ENCODE results near the gene ELF1. TPM values are rescaled to one million over a fixed set of nuclear protein-coding genes. Genes with fewer than 3 reads are reported as not detected.
A peak's percentile ranks its signal among the peaks of the same experiment; 100 is the strongest.

Gene ELF1
- total and polyA plus RNA-seq, 2 donors (not counting 1 experiment from before 2014, with no cell fraction given): 38.5 to 41.0 TPM

DNA sequence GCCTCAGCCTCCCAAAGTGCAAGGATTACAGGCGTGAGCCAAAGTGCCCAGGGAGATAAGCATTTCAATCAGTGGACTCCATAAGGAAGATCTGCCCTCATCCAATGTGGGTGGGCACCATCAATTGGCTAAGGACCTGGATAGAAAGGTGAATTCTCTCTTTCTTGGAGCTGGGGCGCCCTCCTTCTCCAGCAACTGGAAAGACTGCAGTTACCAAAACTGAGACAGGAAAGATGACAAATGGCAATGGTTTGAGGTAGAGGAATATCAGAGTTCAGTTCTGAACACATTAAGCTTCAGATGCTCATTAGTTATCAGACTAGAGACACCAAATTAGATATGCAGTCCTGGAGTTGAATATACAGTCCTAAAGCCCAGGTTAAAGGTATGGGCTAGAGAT, 10.5 kb upstream of the ELF1 start:
- H3K27ac ChIP-seq (ENCODE audit: insufficient read depth, low read length): no peak overlapping the region
- H3K4me3 ChIP-seq (replicated peaks in 1 of 4; ENCODE audit: control extremely low read depth in 1 of 4, insufficient read depth in 1 of 4, low read depth in 3 of 4, low read length in 4 of 4): no peak overlapping the region
- H3K4me2 ChIP-seq (ENCODE audit: extremely low read depth, insufficient read depth, low read length): no peak overlapping the region
- no peak overlapping the region for H2AFZ ChIP-seq (ENCODE audit: low read length)
- H3K4me1 ChIP-seq (ENCODE audit: control insufficient read depth, extremely low read depth, insufficient read depth, low read length): no peaks in the 10 kb centered on the region
- no peak for DNase-seq (ENCODE audit: low read depth in 2 of 2)
- H3K9ac ChIP-seq (ENCODE audit: insufficient read depth, low read length): no peak overlapping the region
- peaks cover 1% of the 10 kb centered on the region for H3K36me3 ChIP-seq (ENCODE audit: control insufficient read depth, insufficient read depth, low read length)
- H3K27me3 ChIP-seq (ENCODE audit: control insufficient read depth, insufficient read depth, low read length): no peaks in the 10 kb centered on the region
- H4K20me1 ChIP-seq (ENCODE audit: control insufficient read depth, extremely low read depth, insufficient read depth, low read length): no peaks in the 10 kb centered on the region
- TF ChIP-seq EZH2 (IDR thresholded peaks at IDR 0.05; ENCODE audit: low read length, missing control alignments): no peak
- TF ChIP-seq, protein P1, sequence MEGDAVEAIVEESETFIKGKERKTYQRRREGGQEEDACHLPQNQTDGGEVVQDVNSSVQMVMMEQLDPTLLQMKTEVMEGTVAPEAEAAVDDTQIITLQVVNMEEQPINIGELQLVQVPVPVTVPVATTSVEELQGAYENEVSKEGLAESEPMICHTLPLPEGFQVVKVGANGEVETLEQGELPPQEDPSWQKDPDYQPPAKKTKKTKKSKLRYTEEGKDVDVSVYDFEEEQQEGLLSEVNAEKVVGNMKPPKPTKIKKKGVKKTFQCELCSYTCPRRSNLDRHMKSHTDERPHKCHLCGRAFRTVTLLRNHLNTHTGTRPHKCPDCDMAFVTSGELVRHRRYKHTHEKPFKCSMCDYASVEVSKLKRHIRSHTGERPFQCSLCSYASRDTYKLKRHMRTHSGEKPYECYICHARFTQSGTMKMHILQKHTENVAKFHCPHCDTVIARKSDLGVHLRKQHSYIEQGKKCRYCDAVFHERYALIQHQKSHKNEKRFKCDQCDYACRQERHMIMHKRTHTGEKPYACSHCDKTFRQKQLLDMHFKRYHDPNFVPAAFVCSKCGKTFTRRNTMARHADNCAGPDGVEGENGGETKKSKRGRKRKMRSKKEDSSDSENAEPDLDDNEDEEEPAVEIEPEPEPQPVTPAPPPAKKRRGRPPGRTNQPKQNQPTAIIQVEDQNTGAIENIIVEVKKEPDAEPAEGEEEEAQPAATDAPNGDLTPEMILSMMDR (conservative IDR thresholded peaks at IDR 0.05 in 1 of 2, IDR thresholded peaks at IDR 0.05 in 1 of 2; ENCODE audit: low read depth in 1 of 2, low read length in 2 of 2): no peak
- H3K79me2 ChIP-seq (ENCODE audit: control insufficient read depth, insufficient read depth, low read length): peaks cover 12% of the 10 kb centered on the region
- no peaks in the 10 kb centered on the region for H3K9me3 ChIP-seq (ENCODE audit: control insufficient read depth, insufficient read depth, low read depth, low read length)

DNA sequence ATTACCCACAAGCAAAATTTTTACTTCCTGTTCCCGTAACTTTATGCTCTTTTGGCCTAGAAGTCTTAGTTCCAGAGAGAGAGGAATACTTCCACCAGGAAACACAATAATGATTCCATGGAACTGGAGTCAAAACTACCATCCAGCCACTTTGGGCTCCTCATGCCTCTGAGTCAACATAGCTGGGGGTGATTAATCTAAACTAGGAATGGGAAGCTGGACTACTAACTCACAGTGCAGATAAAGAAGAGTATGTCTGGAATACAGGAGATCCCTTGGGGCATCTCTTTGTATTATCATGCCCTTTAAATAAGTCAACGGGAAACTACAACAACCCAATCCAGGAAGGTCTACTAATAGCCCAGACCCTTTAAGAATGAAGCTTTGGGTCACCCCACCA, 8.9 kb upstream of the ELF1 start:
- Histone ChIP-seq H3K27ac (ENCODE audit: insufficient read depth, low read length) (no peak overlapping the region), H3K9me3 (ENCODE audit: control insufficient read depth, insufficient read depth, low read depth, low read length) (no peaks in the 10 kb centered on the region), H3K36me3 (ENCODE audit: control insufficient read depth, insufficient read depth, low read length) (peaks cover 1% of the 10 kb centered on the region), H2AFZ (ENCODE audit: low read length) (no peak overlapping the region), H3K4me3 (replicated peaks in 1 of 4; ENCODE audit: control extremely low read depth in 1 of 4, insufficient read depth in 1 of 4, low read depth in 3 of 4, low read length in 4 of 4) (no peak overlapping the region), H3K4me2 (ENCODE audit: extremely low read depth, insufficient read depth, low read length) (no peak overlapping the region), H4K20me1 (ENCODE audit: control insufficient read depth, extremely low read depth, insufficient read depth, low read length) (no peaks in the 10 kb centered on the region), H3K9ac (ENCODE audit: insufficient read depth, low read length) (no peak overlapping the region), H3K27me3 (ENCODE audit: control insufficient read depth, insufficient read depth, low read length) (no peaks in the 10 kb centered on the region), H3K79me2 (ENCODE audit: control insufficient read depth, insufficient read depth, low read length) (peaks cover 7% of the 10 kb centered on the region), H3K4me1 (ENCODE audit: control insufficient read depth, extremely low read depth, insufficient read depth, low read length) (no peaks in the 10 kb centered on the region)
- DNase-seq (ENCODE audit: low read depth in 2 of 2): peak in 1 of 2 donors; percentile 26
- TF ChIP-seq, protein P1 (conservative IDR thresholded peaks at IDR 0.05 in 1 of 2, IDR thresholded peaks at IDR 0.05 in 1 of 2; ENCODE audit: low read depth in 1 of 2, low read length in 2 of 2): no peak
- no peak for TF ChIP-seq EZH2 (IDR thresholded peaks at IDR 0.05; ENCODE audit: low read length, missing control alignments)

DNA sequence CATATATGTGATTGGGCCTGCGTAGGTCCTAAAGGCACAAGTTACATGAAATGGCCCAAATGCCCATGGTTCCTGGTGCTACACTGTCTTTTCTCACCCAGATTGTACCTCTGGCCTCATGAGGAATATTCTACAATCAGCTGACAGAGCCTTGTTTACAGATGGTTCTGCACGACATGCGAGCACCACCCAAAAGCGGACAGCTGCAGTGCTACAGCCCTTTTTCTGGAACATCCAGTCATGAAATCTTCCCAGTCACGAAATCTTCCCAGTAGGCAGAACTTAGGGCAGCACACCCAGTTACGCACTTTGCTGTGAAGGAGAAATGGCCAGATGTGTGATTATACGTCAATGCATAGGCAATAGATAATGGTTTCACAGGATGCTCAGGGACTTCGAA, 7.7 kb upstream of the ELF1 start:
- Histone ChIP-seq H3K27me3 (ENCODE audit: control insufficient read depth, insufficient read depth, low read length) (no peaks in the 10 kb centered on the region), H2AFZ (ENCODE audit: low read length) (no peak overlapping the region), H3K79me2 (ENCODE audit: control insufficient read depth, insufficient read depth, low read length) (peaks cover 7% of the 10 kb centered on the region), H3K4me1 (ENCODE audit: control insufficient read depth, extremely low read depth, insufficient read depth, low read length) (no peaks in the 10 kb centered on the region), H4K20me1 (ENCODE audit: control insufficient read depth, extremely low read depth, insufficient read depth, low read length) (no peaks in the 10 kb centered on the region), H3K36me3 (ENCODE audit: control insufficient read depth, insufficient read depth, low read length) (peaks cover 1% of the 10 kb centered on the region), H3K9me3 (ENCODE audit: control insufficient read depth, insufficient read depth, low read depth, low read length) (no peaks in the 10 kb centered on the region), H3K4me3 (replicated peaks in 1 of 4; ENCODE audit: control extremely low read depth in 1 of 4, insufficient read depth in 1 of 4, low read depth in 3 of 4, low read length in 4 of 4) (no peak overlapping the region), H3K9ac (ENCODE audit: insufficient read depth, low read length) (no peak overlapping the region), H3K4me2 (ENCODE audit: extremely low read depth, insufficient read depth, low read length) (no peak overlapping the region), H3K27ac (ENCODE audit: insufficient read depth, low read length) (no peak overlapping the region)
- no peak for DNase-seq (ENCODE audit: low read depth in 2 of 2)
- TF ChIP-seq, protein P1 (conservative IDR thresholded peaks at IDR 0.05 in 1 of 2, IDR thresholded peaks at IDR 0.05 in 1 of 2; ENCODE audit: low read depth in 1 of 2, low read length in 2 of 2): no peak
- TF ChIP-seq EZH2 (IDR thresholded peaks at IDR 0.05; ENCODE audit: low read length, missing control alignments): no peak

All from fibroblast of lung (primary cell).